PC-9 (cell line): ENCODE results near the gene HAGH. TPM values are rescaled to one million over a fixed set of nuclear protein-coding genes. Genes with fewer than 3 reads are reported as not detected.

ENCODE experiments used
- BruUV-seq: library from RNA; stranded (reverse); fragments of 400-500 nt; replicated peaks from 2 replicates; lab custom pipeline; 2021; lab: Mats Ljungman, UMichigan
- CTCF ChIA-PET: fragments of 300-600 bp; sonication (Branson Sonifier 250); formaldehyde crosslinking; loops from one replicate; lab custom pipeline; 2022; ENCODE audit warnings: antibody characterized with exemption; lab: Charles Lee
- POLR2A ChIA-PET: fragments of 300-600 bp; sonication (Branson Sonifier 250); formaldehyde crosslinking; loops from one replicate; lab custom pipeline; 2022; ENCODE audit warnings: antibody characterized with exemption; ENCODE audit not compliant: unreplicated experiment; lab: Charles Lee
- DNase-seq, 2 experiments: peaks; one replicate each; pipeline versions ENCODE4 v3.0.0 to v3.0.0-alpha.2; 2015 to 2022; ENCODE audit warnings: mixed read lengths in 1 of 2
- H2AFZ ChIP-seq: fragments of 200-600 bp; sonication (generic); 2 replicates; pipeline ENCODE4 v1.8.1; 2017; ENCODE audit warnings: antibody characterized with exemption
- H3F3A ChIP-seq: fragments of 200-600 bp; sonication (generic); 2 replicates; pipeline ENCODE4 v1.8.1; 2017; ENCODE audit warnings: antibody characterized with exemption, mild to moderate bottlenecking, low read depth; ENCODE audit not compliant: insufficient read depth
- H3K27ac ChIP-seq: fragments of 200-600 bp; sonication (generic); 2 replicates; pipeline ENCODE4 v1.6.1; 2016; ENCODE audit warnings: mixed run types
- H3K27me3 ChIP-seq: fragments of 200-600 bp; sonication (generic); 2 replicates; pipeline ENCODE4 v1.6.1; 2016; ENCODE audit warnings: low read depth, mixed run types; ENCODE audit not compliant: insufficient read depth
- H3K36me3 ChIP-seq: fragments of 200-600 bp; sonication (generic); 2 replicates; pipeline ENCODE4 v1.6.1; 2016; ENCODE audit warnings: low read depth, mixed run types
- H3K4me1 ChIP-seq: fragments of 200-600 bp; sonication (generic); replicated peaks from 2 replicates; pipeline ENCODE4 v1.6.1; 2016; ENCODE audit warnings: mixed run types; ENCODE audit not compliant: insufficient read depth
- H3K4me2 ChIP-seq: fragments of 200-600 bp; sonication (generic); 2 replicates; pipeline ENCODE4 v1.6.1; 2017; ENCODE audit warnings: mixed run types
- H3K4me3 ChIP-seq: fragments of 200-600 bp; sonication (generic); 2 replicates; pipeline ENCODE4 v1.6.1; 2016; ENCODE audit warnings: mixed run types
- H3K79me2 ChIP-seq: fragments of 200-600 bp; sonication (generic); 2 replicates; pipeline ENCODE4 v1.6.1; 2017; ENCODE audit warnings: low read depth, mixed run types
- H3K9me2 ChIP-seq: fragments of 200-600 bp; sonication (generic); 2 replicates; pipeline ENCODE4 v1.8.1; 2017; ENCODE audit warnings: mild to moderate bottlenecking; ENCODE audit not compliant: insufficient read depth
- H3K9me3 ChIP-seq: fragments of 200-600 bp; sonication (generic); 2 replicates; pipeline ENCODE4 v1.8.1; 2016; ENCODE audit warnings: low read depth; ENCODE audit not compliant: insufficient read depth
- H4K20me1 ChIP-seq: fragments of 200-600 bp; sonication (generic); 2 replicates; pipeline ENCODE4 v1.8.1; 2017; ENCODE audit not compliant: insufficient read depth
- CTCF ChIP-seq: fragments of 200-600 bp; sonication (generic); conservative IDR thresholded peaks from 2 replicates; pipeline ENCODE4 v1.6.1; 2017; ENCODE audit warnings: mixed run types, antibody characterized with exemption, mild to moderate bottlenecking, moderate library complexity
- EZH2 ChIP-seq: fragments of 200-600 bp; sonication (generic); IDR thresholded peaks from 2 replicates; pipeline ENCODE4 v1.8.0; 2017; ENCODE audit warnings: antibody characterized with exemption, low read depth
- intact Hi-C: fragments of 100-400 bp; cut with micrococcal nuclease; formaldehyde crosslinking; loops from one replicate; pipeline ENCODE4 v1.10.0; 2022; ENCODE audit not compliant: unreplicated experiment
- total RNA-seq: library from RNA; stranded (reverse); gene quantifications from 2 replicates; pipeline ENCODE4 v1.2.3, GENCODE V29; 2021

Gene HAGH
- total RNA-seq, 1 experiment from 2014 or later, result 51.8 TPM

- Histone ChIP-seq H3K36me3 (no peaks in the 10 kb centered on the region), H3K4me2 (no peak overlapping the region), H3K79me2 (peaks cover 24% of the 10 kb centered on the region), H3K9me3 (no peaks in the 10 kb centered on the region), H3K27ac (no peak overlapping the region), H3K4me1 (peaks cover 13% of the 10 kb centered on the region), H4K20me1 (no peaks in the 10 kb centered on the region), H3F3A (peaks cover 14% of the 10 kb centered on the region; the same call in 1 of the 2 replicates), H3K4me3 (no peak overlapping the region), H3K9me2 (no peaks in the 10 kb centered on the region), H2AFZ (no peak overlapping the region), H3K27me3 (no peaks in the 10 kb centered on the region)
- peak in 1 of 2 experiments; percentile 54 for DNase-seq
- TF ChIP-seq CTCF, result no peak; the same call in 1 of the 2 replicates
- no peak for TF ChIP-seq EZH2
- ChIA-PET POLR2A (no interaction called here), CTCF (interaction anchor here (0.7 kb wide), 1 partner anchor 383 kb away, joined by 6 read pairs; no protein-coding TSS in a partner anchor)
- intact Hi-C loops, result no loop called here
- no TSS peak for BruUV-seq
Observed at GRCh38 chr16:1823821-1824220, 2.8 kb downstream of the HAGH start.

- BruUV-seq, result no TSS peak
- POLR2A ChIA-PET, result no interaction called here
- CTCF ChIA-PET, result interaction anchor here (0.6 kb wide), 1 partner anchor 19 kb away, joined by 5 read pairs; no protein-coding TSS in a partner anchor
Observed at GRCh38 chr16:1822801-1823200, 3.8 kb downstream of the HAGH start.

GRCh38 chr16:1821861-1822611 lies 4.6 kb downstream of the HAGH start:
- Histone ChIP-seq H3K4me1 (peaks cover 6% of the 10 kb centered on the region; the same call in 1 of the 2 replicates), H3K36me3 (no peaks in the 10 kb centered on the region), H3K27me3 (no peaks in the 10 kb centered on the region), H3K27ac (no peak overlapping the region), H3K4me2 (no peak overlapping the region), H2AFZ (no peak overlapping the region), H3K4me3 (no peak overlapping the region), H3K9me3 (no peaks in the 10 kb centered on the region), H3F3A (peaks cover 9% of the 10 kb centered on the region; the same call in 1 of the 2 replicates), H3K79me2 (peaks cover 7% of the 10 kb centered on the region; the same call in 1 of the 2 replicates), H4K20me1 (no peaks in the 10 kb centered on the region), H3K9me2 (no peaks in the 10 kb centered on the region)
- ChIA-PET CTCF (no interaction called here), POLR2A (no interaction called here)
- no peak for DNase-seq
- no TSS peak for BruUV-seq
- TF ChIP-seq CTCF (no peak), EZH2 (no peak)
- intact Hi-C loops, result no loop called here

More at GRCh38 chr16:1822801-1823200, 3.8 kb downstream of the HAGH start:
- no peaks in the 10 kb centered on the region for H4K20me1 ChIP-seq
- H3K4me1 ChIP-seq, result peaks cover 6% of the 10 kb centered on the region; the same call in 1 of the 2 replicates
- H3K9me2 ChIP-seq, result no peaks in the 10 kb centered on the region
- H3K9me3 ChIP-seq, result no peaks in the 10 kb centered on the region
- no peaks in the 10 kb centered on the region for H3K27me3 ChIP-seq
- H3K79me2 ChIP-seq, result peaks cover 14% of the 10 kb centered on the region
- no peak overlapping the region for H3K27ac ChIP-seq
- DNase-seq, result no peak
- intact Hi-C loops, result no loop called here
- H3F3A ChIP-seq, result peaks cover 13% of the 10 kb centered on the region; the same call in 1 of the 2 replicates
- no peak overlapping the region for H3K4me2 ChIP-seq
- H2AFZ ChIP-seq, result no peak overlapping the region
- H3K36me3 ChIP-seq, result no peaks in the 10 kb centered on the region
- H3K4me3 ChIP-seq, result no peak overlapping the region
- TF ChIP-seq CTCF (no peak), EZH2 (no peak)
